A549 (cell line): ENCODE data around the gene CAMK1G.

Source experiments
- CTCF ChIP-seq: fragments of >200 bp; sonication (Bioruptor Twin); formaldehyde crosslinking; IDR thresholded peaks from 3 replicates; pipeline ENCODE4 v1.5.1; 2016
- FOXS1 ChIP-seq: fragments of 250-450 bp; sonication (Bioruptor Pico); IDR thresholded peaks from 2 replicates; pipeline ENCODE4 v1.5.0; 2020; ENCODE audit warnings: mild to moderate bottlenecking, moderate library complexity
- HDAC2 ChIP-seq: fragments of 200-600 bp; sonication (generic); IDR thresholded peaks from 2 replicates; pipeline ENCODE4 v1.6.1; 2016
- JUNB ChIP-seq: fragments of >200 bp; sonication (Bioruptor Twin); formaldehyde crosslinking; IDR thresholded peaks from 2 replicates; pipeline ENCODE4 v1.6.1; 2016
- KDM1A ChIP-seq: fragments of 200-600 bp; sonication (generic); IDR thresholded peaks from 2 replicates; pipeline ENCODE4 v1.6.1; 2016; ENCODE audit warnings: low read depth, mild to moderate bottlenecking
- SMC3 ChIP-seq: fragments of >200 bp; sonication (Bioruptor Twin); formaldehyde crosslinking; IDR thresholded peaks from 3 replicates; pipeline ENCODE4 v1.6.1; 2018; ENCODE audit warnings: inconsistent platforms
- ZSCAN20 ChIP-seq: fragments of 250-450 bp; sonication (Bioruptor Pico); IDR thresholded peaks from 2 replicates; pipeline ENCODE4 v1.8.0; 2022; ENCODE audit warnings: mild to moderate bottlenecking, moderate library complexity

DNA sequence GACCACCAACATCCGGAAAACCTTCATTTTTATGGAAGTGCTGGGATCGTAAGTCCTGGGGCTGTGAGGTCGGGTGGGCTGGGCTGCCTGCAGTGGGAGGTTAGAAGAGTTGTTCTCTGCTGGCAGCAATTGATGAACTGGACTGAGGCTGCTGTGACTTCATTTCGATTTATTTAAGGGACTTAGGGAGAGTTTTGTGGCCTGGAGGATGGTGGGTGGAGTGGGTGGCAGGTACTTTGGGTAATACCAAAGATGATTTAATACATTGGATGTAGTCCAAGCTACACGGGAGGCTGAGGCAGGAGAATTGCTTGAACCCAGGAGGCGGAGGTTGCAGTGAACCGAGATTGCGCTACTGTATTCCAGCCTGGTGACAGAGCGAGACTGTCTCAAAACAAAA, 11.5 kb downstream of the CAMK1G start:
- TF ChIP-seq KDM1A: no peak
- TF ChIP-seq ZSCAN20: no peak
- TF ChIP-seq SMC3: no peak
- TF ChIP-seq HDAC2: no peak
- TF ChIP-seq FOXS1 (CRISPR knock-in tag): no peak
- TF ChIP-seq CTCF: no peak
- TF ChIP-seq JUNB: no peak
